Stimulated activated CD4-positive, alpha-beta T cell treated with anti-CD3 and anti-CD28 coated beads, TNF-alpha, amount 100 ng/mL, for 48 hours (primary cell): ENCODE results near the gene CCDC91.

Experiments used
- DNase-seq, 3 donors: peaks; one replicate each; pipeline ENCODE4 v3.0.0-alpha.2; 2020; ENCODE audit warnings: low read depth in 3 of 3

Gene CCDC91

DNA sequence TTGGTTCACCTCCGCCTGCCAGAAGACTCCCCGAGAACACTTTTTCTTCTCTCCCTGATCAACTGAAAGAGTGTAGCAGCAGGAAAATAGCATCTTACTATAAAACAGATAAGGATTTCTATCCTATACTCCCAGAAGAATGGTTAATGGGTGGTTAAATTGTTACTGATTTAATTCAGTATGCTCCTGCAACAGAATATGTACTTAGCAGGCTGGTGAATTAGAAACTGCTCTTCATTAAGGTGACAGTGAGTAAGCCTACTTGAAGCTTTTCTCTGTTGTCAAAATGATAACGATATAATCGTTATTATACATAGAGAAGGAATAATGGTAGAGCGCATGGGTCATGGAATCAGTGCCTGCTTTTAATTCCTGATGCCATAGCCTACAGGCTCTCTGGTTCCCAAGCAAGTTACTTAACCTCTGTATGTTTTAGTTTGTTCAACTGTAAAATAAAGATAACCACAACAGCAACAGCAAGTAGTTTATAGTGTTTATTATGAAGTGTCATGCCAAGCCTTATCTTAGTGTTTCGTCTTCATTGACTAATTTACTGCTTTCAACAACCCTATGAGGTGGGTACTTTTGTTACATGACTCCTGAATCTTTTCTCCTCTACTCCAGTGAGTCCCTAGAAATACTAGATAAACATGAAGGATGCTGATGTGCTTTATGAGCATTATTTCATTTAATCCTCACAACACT lies 392.6 kb downstream of the CCDC91 start:
- DNase-seq: no peak

DNA sequence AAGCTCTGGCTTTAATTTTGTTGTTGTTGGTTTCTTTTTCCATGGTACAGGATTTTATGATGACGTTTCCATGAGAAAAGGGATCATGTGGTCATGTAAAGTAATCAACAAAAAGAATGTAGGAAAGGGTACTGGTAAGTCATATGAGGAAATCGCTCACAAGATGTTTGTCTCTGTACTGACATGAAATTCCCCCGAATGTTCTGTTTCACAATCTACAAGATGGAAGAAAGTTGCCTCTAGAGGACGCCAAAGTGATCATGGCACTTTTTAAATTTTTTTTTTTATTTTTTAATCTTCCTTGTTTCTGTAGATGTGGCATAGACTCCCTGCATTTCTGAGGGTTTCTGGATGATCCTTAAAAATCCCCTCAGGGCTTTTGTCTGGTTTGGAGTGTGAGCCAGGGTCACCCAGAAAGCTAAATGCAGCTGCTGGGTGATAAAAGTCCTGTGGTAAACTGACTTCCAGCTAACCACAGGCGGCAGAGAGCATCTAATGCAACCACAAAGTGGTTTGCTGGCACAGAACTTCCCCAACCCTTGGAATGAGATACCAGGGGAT lies 393.5 kb downstream of the CCDC91 start:
- DNase-seq: no peak

DNA sequence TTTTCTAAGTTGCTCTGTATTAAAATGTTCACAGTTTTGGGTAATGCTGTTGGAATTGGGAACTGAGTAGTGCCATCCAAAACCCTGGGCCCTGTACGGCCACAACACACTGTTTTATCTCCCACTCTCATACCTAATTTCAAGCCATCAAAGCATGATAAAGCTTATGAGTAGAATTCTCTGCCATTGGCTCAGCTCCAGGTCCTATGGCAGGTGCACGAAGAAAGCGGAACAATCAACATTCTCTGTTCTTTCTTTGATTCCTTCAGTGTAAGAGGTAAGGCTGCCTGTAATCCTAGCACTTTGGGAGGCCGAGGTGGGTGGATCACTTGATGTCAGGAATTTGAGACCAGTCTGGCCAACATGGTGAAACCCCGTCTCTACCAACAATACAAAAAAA lies 394.9 kb downstream of the CCDC91 start:
- no peak for DNase-seq

DNA sequence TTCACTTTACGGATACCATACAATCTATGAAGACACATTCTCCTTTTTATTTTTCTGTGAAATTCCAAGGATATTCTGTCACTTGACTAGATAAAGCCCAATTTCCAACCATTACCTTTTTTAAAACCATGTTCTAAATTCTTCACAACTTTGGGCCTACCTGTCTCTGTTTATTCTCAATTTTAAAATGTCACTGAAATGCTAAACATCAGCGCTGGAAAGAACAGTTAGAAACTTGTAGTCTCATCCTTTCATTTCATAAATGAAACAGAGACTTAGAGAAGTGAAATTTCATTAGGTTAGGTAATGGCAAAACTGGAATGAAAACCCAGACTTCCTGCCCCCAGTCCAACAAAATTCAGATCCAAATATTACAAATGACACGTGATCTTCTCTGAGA lies 396.2 kb downstream of the CCDC91 start:
- no peak for DNase-seq

DNA sequence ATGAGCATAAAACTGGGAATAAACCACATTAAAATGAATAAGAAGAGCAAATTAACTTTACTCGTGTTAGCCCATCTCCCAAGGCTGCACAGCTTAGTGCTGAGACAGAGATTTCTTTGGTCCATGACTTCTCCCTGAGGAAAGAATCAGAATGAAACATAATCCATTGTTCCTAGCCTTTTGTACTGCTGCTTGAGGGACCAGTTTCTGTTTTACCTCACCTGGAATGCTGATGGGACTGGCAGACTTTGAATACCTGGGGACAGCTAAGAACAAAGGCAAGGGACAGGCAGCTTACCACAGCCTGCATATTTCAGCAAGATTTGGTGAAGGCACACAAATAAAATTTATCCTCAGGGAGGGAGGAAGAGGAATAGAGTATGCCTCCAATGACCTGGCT lies 401.6 kb downstream of the CCDC91 start:
- DNase-seq: no peak
